HEK293 (cell line): ENCODE data around the gene MARF1.

Experiments used
- ATF2 ChIP-seq: fragments of 450-650 bp; formaldehyde crosslinking; IDR thresholded peaks from 2 replicates; pipeline ENCODE4 v1.5.1; 2016; ENCODE audit warnings: missing biosample characterization, missing genetic modification characterization, low read depth
- BCL11B ChIP-seq: fragments of 450-650 bp; formaldehyde crosslinking; IDR thresholded peaks from 2 replicates; pipeline ENCODE4 v1.5.1; 2016; ENCODE audit warnings: low read depth, missing biosample characterization, missing genetic modification characterization
- EGR2 ChIP-seq: fragments of 450-650 bp; formaldehyde crosslinking; IDR thresholded peaks from 2 replicates; pipeline ENCODE4 v1.5.1; 2016; ENCODE audit warnings: low read depth, missing biosample characterization, missing genetic modification characterization
- GLIS1 ChIP-seq: fragments of 450-650 bp; formaldehyde crosslinking; IDR thresholded peaks from 2 replicates; pipeline ENCODE4 v1.5.1; 2016; ENCODE audit warnings: missing biosample characterization, missing genetic modification characterization
- GLIS2 ChIP-seq: fragments of 450-650 bp; formaldehyde crosslinking; IDR thresholded peaks from 2 replicates; pipeline ENCODE4 v1.5.1; 2016; ENCODE audit warnings: missing biosample characterization, missing genetic modification characterization
- IKZF3 ChIP-seq: fragments of 450-650 bp; IDR thresholded peaks from 2 replicates; pipeline ENCODE4 v1.5.0; 2018; ENCODE audit warnings: missing biosample characterization, mild to moderate bottlenecking, missing genetic modification characterization, moderate library complexity
- KLF1 ChIP-seq: fragments of 450-650 bp; formaldehyde crosslinking; IDR thresholded peaks from 2 replicates; pipeline ENCODE4 v1.5.1; 2016; ENCODE audit warnings: missing biosample characterization, missing genetic modification characterization
- KLF16 ChIP-seq: fragments of 450-650 bp; formaldehyde crosslinking; IDR thresholded peaks from 2 replicates; pipeline ENCODE4 v1.5.1; 2017; ENCODE audit warnings: missing biosample characterization, missing genetic modification characterization
- PRDM10 ChIP-seq: fragments of 450-650 bp; formaldehyde crosslinking; IDR thresholded peaks from 2 replicates; pipeline ENCODE4 v1.5.1; 2016; ENCODE audit warnings: missing biosample characterization, missing genetic modification characterization
- PRDM6 ChIP-seq: fragments of 450-650 bp; formaldehyde crosslinking; IDR thresholded peaks from 2 replicates; pipeline ENCODE4 v1.5.1; 2017; ENCODE audit warnings: missing biosample characterization, missing genetic modification characterization
- TSHZ1 ChIP-seq: fragments of 450-650 bp; formaldehyde crosslinking; IDR thresholded peaks from 2 replicates; pipeline ENCODE4 v1.5.1; 2016; ENCODE audit warnings: missing biosample characterization, missing genetic modification characterization, borderline replicate concordance
- ZBTB11 ChIP-seq: fragments of 450-650 bp; formaldehyde crosslinking; conservative IDR thresholded peaks from 2 replicates; pipeline ENCODE4 v1.5.1; 2016; ENCODE audit warnings: low read depth, missing biosample characterization, missing genetic modification characterization
- ZFP37 ChIP-seq: fragments of 450-650 bp; formaldehyde crosslinking; IDR thresholded peaks from 2 replicates; pipeline ENCODE4 v1.5.1; 2016; ENCODE audit warnings: missing biosample characterization, missing genetic modification characterization
- ZNF157 ChIP-seq: fragments of 450-650 bp; formaldehyde crosslinking; IDR thresholded peaks from 2 replicates; pipeline ENCODE4 v1.5.1; 2016; ENCODE audit warnings: missing biosample characterization, missing genetic modification characterization
- ZNF2 ChIP-seq: fragments of 450-650 bp; formaldehyde crosslinking; IDR thresholded peaks from 2 replicates; pipeline ENCODE4 v1.5.1; 2016; ENCODE audit warnings: missing biosample characterization, missing genetic modification characterization
- ZNF266 ChIP-seq: fragments of 450-650 bp; formaldehyde crosslinking; IDR thresholded peaks from 2 replicates; pipeline ENCODE4 v1.5.1; 2016; ENCODE audit warnings: missing biosample characterization, missing genetic modification characterization, low read depth
- ZNF433 ChIP-seq: fragments of 450-650 bp; formaldehyde crosslinking; IDR thresholded peaks from 2 replicates; pipeline ENCODE4 v1.5.1; 2016; ENCODE audit warnings: missing biosample characterization, missing genetic modification characterization, low read depth
- ZNF548 ChIP-seq: fragments of 450-650 bp; formaldehyde crosslinking; IDR thresholded peaks from 2 replicates; pipeline ENCODE4 v1.5.1; 2016; ENCODE audit warnings: missing biosample characterization, missing genetic modification characterization
- ZNF558 ChIP-seq: fragments of 450-650 bp; formaldehyde crosslinking; IDR thresholded peaks from 2 replicates; pipeline ENCODE4 v1.5.1; 2016; ENCODE audit warnings: missing biosample characterization, missing genetic modification characterization
- ZNF561 ChIP-seq: fragments of 450-650 bp; IDR thresholded peaks from 2 replicates; pipeline ENCODE4 v1.5.1; 2018; ENCODE audit warnings: missing biosample characterization, missing genetic modification characterization, borderline replicate concordance
- ZNF747 ChIP-seq: fragments of 450-650 bp; formaldehyde crosslinking; IDR thresholded peaks from 2 replicates; pipeline ENCODE4 v1.5.1; 2016; ENCODE audit warnings: missing biosample characterization, missing genetic modification characterization
- ZNF777 ChIP-seq: fragments of 450-650 bp; formaldehyde crosslinking; IDR thresholded peaks from 2 replicates; pipeline ENCODE4 v1.5.1; 2017; ENCODE audit warnings: missing biosample characterization, missing genetic modification characterization, borderline replicate concordance
- ZSCAN16 ChIP-seq: fragments of 450-650 bp; formaldehyde crosslinking; IDR thresholded peaks from 2 replicates; pipeline ENCODE4 v1.5.1; 2016; ENCODE audit warnings: missing biosample characterization, missing genetic modification characterization
- ZSCAN23 ChIP-seq: fragments of 450-650 bp; formaldehyde crosslinking; IDR thresholded peaks from 2 replicates; pipeline ENCODE4 v1.5.1; 2016; ENCODE audit warnings: missing biosample characterization, missing genetic modification characterization
- ZSCAN30 ChIP-seq: fragments of 450-650 bp; IDR thresholded peaks from 2 replicates; pipeline ENCODE4 v1.5.1; 2018; ENCODE audit warnings: missing biosample characterization, mild to moderate bottlenecking, missing genetic modification characterization, moderate library complexity

MARF1 gene

GRCh38 chr16:15642557-15643047 is 352 bp downstream of the MARF1 start (continued):
- TF ChIP-seq KLF16 = peak; percentile 72; the same call in 1 of the 2 replicates
- 0 out of 2 replicates have a peak, but pooled peaks have one; percentile 24 for TF ChIP-seq ZSCAN16
- peak; percentile 84; the same call in 1 of the 2 replicates for TF ChIP-seq ZNF561 (tag by site-specific recombination)
- no peak; the same call in 1 of the 2 replicates for TF ChIP-seq ZBTB11 (tag by site-specific recombination)
- no peak for TF ChIP-seq ZFP37 (tag by site-specific recombination)
- no peak for TF ChIP-seq PRDM6 (tag by site-specific recombination)
- 0 out of 2 replicates have a peak, but pooled peaks have one; percentile 18 for TF ChIP-seq ZSCAN23 (tag by site-specific recombination)
- no peak for TF ChIP-seq ZNF266 (tag by site-specific recombination)
- peak; percentile 58 for TF ChIP-seq KLF1 (tag by site-specific recombination)
- TF ChIP-seq ZSCAN30 (tag by site-specific recombination) = peak; percentile 58; the same call in 1 of the 2 replicates
- no peak for TF ChIP-seq ZNF433
- TF ChIP-seq ZNF2 (tag by site-specific recombination) = 0 out of 2 replicates have a peak, but pooled peaks have one; percentile 21
- peak; percentile 61 for TF ChIP-seq IKZF3
- no peak for TF ChIP-seq TSHZ1 (tag by site-specific recombination)
- no peak for TF ChIP-seq ATF2 (tag by site-specific recombination)
- TF ChIP-seq PRDM10 (tag by site-specific recombination) = peak; percentile 100
- TF ChIP-seq ZNF747 (tag by site-specific recombination) = no peak
- TF ChIP-seq ZNF548 (tag by site-specific recombination) = no peak
- peak; percentile 22; the same call in 1 of the 2 replicates for TF ChIP-seq EGR2 (tag by site-specific recombination)
- peak; percentile 51; the same call in 1 of the 2 replicates for TF ChIP-seq ZNF777 (tag by site-specific recombination)
- peak; percentile 91 for TF ChIP-seq GLIS1 (tag by site-specific recombination)
- no peak for TF ChIP-seq BCL11B (tag by site-specific recombination)
- peak; percentile 89 for TF ChIP-seq GLIS2 (tag by site-specific recombination)
- no peak for TF ChIP-seq ZNF157 (tag by site-specific recombination)
- TF ChIP-seq ZNF558 (tag by site-specific recombination) = no peak
